SK-N-SH (cell line): ENCODE measurements around the gene PEX1. TPM values are rescaled to one million over a fixed set of nuclear protein-coding genes. Genes with fewer than 3 reads are reported as not detected.

Source experiments
- CTCF ChIA-PET: fragments of 300-600, 350-600 bp; formaldehyde crosslinking; extraction: SDS; loops from one replicate; lab custom pipeline; 2021; lab: Yijun Ruan, JAX
- POLR2A ChIA-PET: fragments of 350-600 bp; sonication (Branson Sonifier 250); formaldehyde crosslinking; extraction: SDS; loops from one replicate; lab custom pipeline; 2020; ENCODE audit warnings: antibody characterized with exemption, inconsistent platforms; lab: Yijun Ruan, JAX
- DNase-seq: peaks from one replicate; pipeline ENCODE4 v3.0.0; 2012
- H2AFZ ChIP-seq: fragments of 200-600 bp; sonication (generic); 2 replicates; pipeline ENCODE4 v1.8.1; 2016; ENCODE audit warnings: antibody characterized with exemption, mild to moderate bottlenecking, low read depth
- H3F3A ChIP-seq: fragments of 200-600 bp; sonication (generic); replicated peaks from 2 replicates; pipeline ENCODE3; 2016; ENCODE audit warnings: antibody characterized with exemption, mild to moderate bottlenecking; ENCODE audit not compliant: insufficient read depth
- H3K27ac ChIP-seq, 2 experiments: fragments of 200-500 bp in 1 of 2; fragments of 200-600 bp in 1 of 2; sonication (Bioruptor generic) in 1 of 2; sonication (generic), shearing (Covaris generic) in 1 of 2; 2 replicates each; pipeline versions ENCODE4 v1.5.1 to v1.6.1; 2014 to 2016; ENCODE audit warnings: low read depth in 2 of 2, inconsistent platforms in 1 of 2, low read length in 1 of 2, mild to moderate bottlenecking in 1 of 2, mixed read lengths in 1 of 2
- H3K27me3 ChIP-seq: fragments of 200-600 bp; sonication (generic), shearing (Covaris generic); 2 replicates; pipeline ENCODE4 v1.6.1; 2016; ENCODE audit warnings: mixed run types; ENCODE audit not compliant: insufficient read depth
- H3K36me3 ChIP-seq, 2 experiments: fragments of 200-500 bp in 1 of 2; fragments of 200-600 bp in 1 of 2; sonication (Bioruptor generic) in 1 of 2; sonication (generic) in 1 of 2; replicated peaks in 1 of 2; 2 replicates each; pipeline versions ENCODE3 to v1.5.1; 2014 to 2016; ENCODE audit warnings: low read length in 1 of 2, mild to moderate bottlenecking in 1 of 2; ENCODE audit not compliant: insufficient read depth in 2 of 2, control insufficient read depth in 1 of 2
- H3K4me1 ChIP-seq, 2 experiments: fragments of 200-500 bp in 1 of 2; fragments of 200-600 bp in 1 of 2; sonication (Bioruptor generic) in 1 of 2; sonication (generic), shearing (Covaris generic) in 1 of 2; 2 replicates each; pipeline versions ENCODE4 v1.5.1 to v1.6.1; 2014 to 2016; ENCODE audit warnings: low read depth in 1 of 2, low read length in 1 of 2, mixed run types in 1 of 2; ENCODE audit not compliant: insufficient read depth in 2 of 2, control insufficient read depth in 1 of 2
- H3K4me2 ChIP-seq: fragments of 200-600 bp; sonication (generic), shearing (Covaris generic); 2 replicates; pipeline ENCODE4 v1.6.1; 2017; ENCODE audit warnings: mixed run types
- H3K4me3 ChIP-seq, 2 experiments: fragments of 200-500 bp in 1 of 2; fragments of 200-600 bp in 1 of 2; sonication (Bioruptor generic) in 1 of 2; sonication (generic), shearing (Covaris generic) in 1 of 2; 2 replicates each; pipeline versions ENCODE4 v1.5.1 to v1.8.1; 2014 to 2016; ENCODE audit warnings: low read depth in 2 of 2, inconsistent platforms in 1 of 2, low read length in 1 of 2, mild to moderate bottlenecking in 1 of 2, mixed read lengths in 1 of 2, moderate library complexity in 1 of 2
- H3K79me2 ChIP-seq: fragments of 200-600 bp; sonication (generic); 2 replicates; pipeline ENCODE4 v1.8.1; 2017; ENCODE audit warnings: mild to moderate bottlenecking; ENCODE audit not compliant: insufficient read depth
- H3K9ac ChIP-seq: fragments of 200-600 bp; sonication (generic); 2 replicates; pipeline ENCODE4 v1.6.1; 2017; ENCODE audit warnings: mixed run types
- H3K9me2 ChIP-seq: fragments of 200-600 bp; sonication (generic); 2 replicates; pipeline ENCODE4 v1.6.1; 2017; ENCODE audit warnings: mixed run types
- H3K9me3 ChIP-seq: fragments of 200-600 bp; sonication (generic); 2 replicates; pipeline ENCODE4 v1.6.1; 2017; ENCODE audit warnings: mixed run types, mild to moderate bottlenecking, moderate library complexity
- H4K20me1 ChIP-seq: fragments of 200-600 bp; sonication (generic); 2 replicates; pipeline ENCODE4 v1.6.1; 2017; ENCODE audit warnings: mild to moderate bottlenecking, mixed run types; ENCODE audit not compliant: insufficient read depth
- CHD2 ChIP-seq: fragments of 150-350 bp; IDR thresholded peaks from 2 replicates; pipeline ENCODE4 v1.6.1; 2018; ENCODE audit warnings: low read length; ENCODE audit not compliant: partially characterized antibody
- EP300 ChIP-seq, 2 experiments: IDR thresholded peaks; 2 replicates each; pipeline versions ENCODE4 v1.4.0 to v1.6.1; 2012; ENCODE audit warnings: borderline replicate concordance in 1 of 2, low read depth in 1 of 2, low read length in 1 of 2
- FOSL2 ChIP-seq: IDR thresholded peaks from 2 replicates; pipeline ENCODE4 v1.4.0; 2012; ENCODE audit warnings: low read depth, mild to moderate bottlenecking, moderate library complexity, borderline replicate concordance
- FOXJ3 ChIP-seq: sonication (generic); formaldehyde crosslinking; IDR thresholded peaks from 2 replicates; pipeline ENCODE4 v1.5.1; 2020; ENCODE audit warnings: mild to moderate bottlenecking, missing genetic modification reagents
- FOXM1 ChIP-seq: IDR thresholded peaks from 2 replicates; pipeline ENCODE4 v1.4.0; 2012; ENCODE audit warnings: low read depth, mild to moderate bottlenecking
- GATA2 ChIP-seq: sonication (generic); formaldehyde crosslinking; IDR thresholded peaks from 2 replicates; pipeline ENCODE4 v1.5.0; 2020; ENCODE audit warnings: mild to moderate bottlenecking, missing genetic modification reagents
- NFIC ChIP-seq: IDR thresholded peaks from 2 replicates; pipeline ENCODE4 v1.4.0; 2012; ENCODE audit warnings: borderline replicate concordance
- NRF1 ChIP-seq: IDR thresholded peaks from 2 replicates; pipeline ENCODE4 v1.6.1; 2012; ENCODE audit warnings: low read depth, mild to moderate bottlenecking, low read length
- POLR2AphosphoS5 ChIP-seq: IDR thresholded peaks from 2 replicates; pipeline ENCODE4 v1.6.1; 2012; ENCODE audit warnings: low read depth, low read length
- RAD21 ChIP-seq: IDR thresholded peaks from 2 replicates; pipeline ENCODE4 v1.6.1; 2012; ENCODE audit warnings: mild to moderate bottlenecking, low read length
- RCOR1 ChIP-seq: fragments of 150-350 bp; IDR thresholded peaks from 2 replicates; pipeline ENCODE4 v1.6.1; 2017; ENCODE audit warnings: antibody characterized with exemption, low read length
- RFX5 ChIP-seq: IDR thresholded peaks from 2 replicates; pipeline ENCODE4 v1.6.1; 2012; ENCODE audit warnings: mild to moderate bottlenecking, improper control_type of control experiment, low read length
- RXRA ChIP-seq: IDR thresholded peaks from 2 replicates; pipeline ENCODE4 v1.4.0; 2012; ENCODE audit warnings: low read depth, mild to moderate bottlenecking, borderline replicate concordance
- SIN3A ChIP-seq: IDR thresholded peaks from 2 replicates; pipeline ENCODE4 v1.6.1; 2012; ENCODE audit warnings: low read depth, mild to moderate bottlenecking, low read length, moderate library complexity, borderline replicate concordance
- SMC3 ChIP-seq: IDR thresholded peaks from 2 replicates; pipeline ENCODE4 v1.6.1; 2012; ENCODE audit warnings: low read depth, low read length, improper control_type of control experiment
- TAF1 ChIP-seq: IDR thresholded peaks from 2 replicates; pipeline ENCODE4 v1.6.1; 2012; ENCODE audit warnings: low read depth, mild to moderate bottlenecking, low read length, moderate library complexity, borderline replicate concordance
- WGBS: methylation state at CpG from one replicate; pipeline ENCODE4 v1.1.6; 2017; ENCODE audit warnings: low lambda C conversion rate; 5-methylcytosine and 5-hydroxymethylcytosine counted together
- polyA plus RNA-seq, 3 experiments: library from polyadenylated mRNA; depleted of rRNA; stranded (reverse); fragments of >200 nt; gene quantifications; 2 replicates each; pipeline ENCODE4 v1.2.3, GENCODE V29; 2012
- TF ChIP-seq, protein P1 (sequence below): fragments of 200-600 bp; sonication (generic); IDR thresholded peaks from 2 replicates; pipeline ENCODE4 v1.6.1; 2017; ENCODE audit warnings: antibody characterized with exemption, mild to moderate bottlenecking, moderate library complexity
- TF ChIP-seq, protein P2 (sequence below): IDR thresholded peaks from 2 replicates; pipeline ENCODE4 v1.4.0; 2012; ENCODE audit warnings: low read depth, borderline replicate concordance
- TF ChIP-seq, protein P3 (sequence below): fragments of 150-350 bp; IDR thresholded peaks from 2 replicates; pipeline ENCODE4 v1.6.1; 2016; ENCODE audit warnings: mild to moderate bottlenecking, low read depth, low read length
- TF ChIP-seq, protein P4 (sequence below): IDR thresholded peaks from 2 replicates; pipeline ENCODE4 v1.4.0; 2012; ENCODE audit warnings: low read depth, borderline replicate concordance

PEX1 gene
- polyA plus RNA-seq, 1 of the 3 experiments (the other 2 are of a cell fraction), result 16.0 TPM

DNA sequence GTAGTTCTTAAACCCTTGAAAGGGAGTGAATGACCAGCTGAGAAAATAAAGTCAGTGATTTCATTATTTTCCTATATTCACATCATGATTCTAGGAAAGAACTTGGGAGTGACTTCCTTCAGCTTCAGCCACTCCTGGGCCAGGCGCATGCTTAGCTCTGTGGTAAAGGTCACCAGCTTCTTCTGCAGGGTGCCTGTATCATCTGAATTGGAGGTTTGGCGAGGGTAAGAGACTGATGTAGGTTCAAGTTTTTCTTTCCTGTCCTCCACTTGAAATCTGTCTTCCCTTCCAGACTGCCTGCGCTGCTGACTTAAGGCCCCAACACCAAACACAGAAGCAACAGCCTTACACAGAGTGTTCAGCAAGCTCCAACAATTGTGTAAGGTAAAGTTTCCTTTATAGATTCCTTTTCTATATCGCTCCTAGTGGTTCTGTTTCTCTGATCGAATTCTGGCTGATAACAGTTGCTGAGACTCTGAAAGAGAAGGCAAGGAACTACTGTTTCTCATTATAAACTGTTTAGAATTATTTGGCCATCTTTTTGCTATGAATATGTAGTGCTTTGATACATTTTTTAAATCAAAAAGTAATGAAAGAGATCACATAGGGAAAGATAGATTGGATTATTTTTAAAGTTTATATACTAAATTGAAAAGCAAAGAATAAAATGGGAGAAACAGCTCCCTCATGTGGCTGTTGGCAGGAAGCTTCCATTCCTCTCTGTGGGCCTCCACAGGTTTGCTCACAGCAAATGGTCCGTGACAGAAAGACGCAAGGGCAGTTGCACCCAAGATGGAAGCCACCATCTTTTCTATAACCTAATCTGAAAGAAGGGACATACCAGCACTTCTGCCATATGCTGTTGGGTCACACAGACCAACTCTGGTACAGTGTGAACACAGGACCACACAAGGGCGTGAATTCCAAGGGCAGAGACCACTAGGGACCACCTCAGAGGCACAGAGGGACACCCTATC is 67.0 kb downstream of the PEX1 start:
- Histone ChIP-seq H3K9me3 (no peaks in the 10 kb centered on the region), H3K36me3 (peaks cover 7 to 24% of the 10 kb centered on the region in 2 experiments), H3F3A (peaks cover 8% of the 10 kb centered on the region), H3K9me2 (no peaks in the 10 kb centered on the region), H3K79me2 (no peaks in the 10 kb centered on the region), H3K4me3 (no peak overlapping the region; a peak in 1 of 4 replicates), H3K27ac (no peak overlapping the region), H3K4me1 (peaks cover 0 to 4% of the 10 kb centered on the region in 2 experiments; a peak in 2 of 4 replicates), H3K4me2 (no peak overlapping the region), H3K27me3 (no peaks in the 10 kb centered on the region), H2AFZ (peak overlapping the region; percentile 53), H4K20me1 (no peaks in the 10 kb centered on the region), H3K9ac (no peak overlapping the region)
- ChIA-PET CTCF (interaction anchor here (0.7 to 6.4 kb wide), 54 partner anchors 9 to 1370 kb away, joined by 3 to 66 read pairs (median 4); partner anchors contain the start of genes ANKIB1, CYP51A1, ERVW-1 and GATAD1), POLR2A (interaction anchor here (1.7 kb wide), 1 partner anchor 13 kb away, joined by 3 read pairs; no protein-coding TSS in a partner anchor)
- DNase-seq, result peak; percentile 68
- WGBS, result 85% methylated on average over 8 of the region's 8 CpGs
- no peak for TF ChIP-seq SIN3A
- TF ChIP-seq, protein P1, sequence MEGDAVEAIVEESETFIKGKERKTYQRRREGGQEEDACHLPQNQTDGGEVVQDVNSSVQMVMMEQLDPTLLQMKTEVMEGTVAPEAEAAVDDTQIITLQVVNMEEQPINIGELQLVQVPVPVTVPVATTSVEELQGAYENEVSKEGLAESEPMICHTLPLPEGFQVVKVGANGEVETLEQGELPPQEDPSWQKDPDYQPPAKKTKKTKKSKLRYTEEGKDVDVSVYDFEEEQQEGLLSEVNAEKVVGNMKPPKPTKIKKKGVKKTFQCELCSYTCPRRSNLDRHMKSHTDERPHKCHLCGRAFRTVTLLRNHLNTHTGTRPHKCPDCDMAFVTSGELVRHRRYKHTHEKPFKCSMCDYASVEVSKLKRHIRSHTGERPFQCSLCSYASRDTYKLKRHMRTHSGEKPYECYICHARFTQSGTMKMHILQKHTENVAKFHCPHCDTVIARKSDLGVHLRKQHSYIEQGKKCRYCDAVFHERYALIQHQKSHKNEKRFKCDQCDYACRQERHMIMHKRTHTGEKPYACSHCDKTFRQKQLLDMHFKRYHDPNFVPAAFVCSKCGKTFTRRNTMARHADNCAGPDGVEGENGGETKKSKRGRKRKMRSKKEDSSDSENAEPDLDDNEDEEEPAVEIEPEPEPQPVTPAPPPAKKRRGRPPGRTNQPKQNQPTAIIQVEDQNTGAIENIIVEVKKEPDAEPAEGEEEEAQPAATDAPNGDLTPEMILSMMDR, result peak; percentile 98
- no peak for TF ChIP-seq FOSL2
- TF ChIP-seq RCOR1, result no peak
- TF ChIP-seq SMC3, result peak; percentile 51; the same call in 1 of the 2 replicates
- TF ChIP-seq, protein P2, sequence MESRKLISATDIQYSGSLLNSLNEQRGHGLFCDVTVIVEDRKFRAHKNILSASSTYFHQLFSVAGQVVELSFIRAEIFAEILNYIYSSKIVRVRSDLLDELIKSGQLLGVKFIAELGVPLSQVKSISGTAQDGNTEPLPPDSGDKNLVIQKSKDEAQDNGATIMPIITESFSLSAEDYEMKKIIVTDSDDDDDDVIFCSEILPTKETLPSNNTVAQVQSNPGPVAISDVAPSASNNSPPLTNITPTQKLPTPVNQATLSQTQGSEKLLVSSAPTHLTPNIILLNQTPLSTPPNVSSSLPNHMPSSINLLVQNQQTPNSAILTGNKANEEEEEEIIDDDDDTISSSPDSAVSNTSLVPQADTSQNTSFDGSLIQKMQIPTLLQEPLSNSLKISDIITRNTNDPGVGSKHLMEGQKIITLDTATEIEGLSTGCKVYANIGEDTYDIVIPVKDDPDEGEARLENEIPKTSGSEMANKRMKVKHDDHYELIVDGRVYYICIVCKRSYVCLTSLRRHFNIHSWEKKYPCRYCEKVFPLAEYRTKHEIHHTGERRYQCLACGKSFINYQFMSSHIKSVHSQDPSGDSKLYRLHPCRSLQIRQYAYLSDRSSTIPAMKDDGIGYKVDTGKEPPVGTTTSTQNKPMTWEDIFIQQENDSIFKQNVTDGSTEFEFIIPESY, result no peak
- no peak for TF ChIP-seq POLR2AphosphoS5
- no peak for TF ChIP-seq RFX5
- TF ChIP-seq EP300 (IDR thresholded peaks at IDR 0.05; ENCODE audit: borderline replicate concordance in 1 of 2, low read depth in 1 of 2, low read length in 1 of 2), result no peak
- TF ChIP-seq RAD21, result peak; percentile 74
- TF ChIP-seq NFIC, result no peak
- TF ChIP-seq FOXJ3, result no peak
- TF ChIP-seq GATA2, result no peak
- no peak for TF ChIP-seq NRF1
- TF ChIP-seq, protein P3, sequence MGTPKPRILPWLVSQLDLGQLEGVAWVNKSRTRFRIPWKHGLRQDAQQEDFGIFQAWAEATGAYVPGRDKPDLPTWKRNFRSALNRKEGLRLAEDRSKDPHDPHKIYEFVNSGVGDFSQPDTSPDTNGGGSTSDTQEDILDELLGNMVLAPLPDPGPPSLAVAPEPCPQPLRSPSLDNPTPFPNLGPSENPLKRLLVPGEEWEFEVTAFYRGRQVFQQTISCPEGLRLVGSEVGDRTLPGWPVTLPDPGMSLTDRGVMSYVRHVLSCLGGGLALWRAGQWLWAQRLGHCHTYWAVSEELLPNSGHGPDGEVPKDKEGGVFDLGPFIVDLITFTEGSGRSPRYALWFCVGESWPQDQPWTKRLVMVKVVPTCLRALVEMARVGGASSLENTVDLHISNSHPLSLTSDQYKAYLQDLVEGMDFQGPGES, result no peak
- TF ChIP-seq, protein P4, sequence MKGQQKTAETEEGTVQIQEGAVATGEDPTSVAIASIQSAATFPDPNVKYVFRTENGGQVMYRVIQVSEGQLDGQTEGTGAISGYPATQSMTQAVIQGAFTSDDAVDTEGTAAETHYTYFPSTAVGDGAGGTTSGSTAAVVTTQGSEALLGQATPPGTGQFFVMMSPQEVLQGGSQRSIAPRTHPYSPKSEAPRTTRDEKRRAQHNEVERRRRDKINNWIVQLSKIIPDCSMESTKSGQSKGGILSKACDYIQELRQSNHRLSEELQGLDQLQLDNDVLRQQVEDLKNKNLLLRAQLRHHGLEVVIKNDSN, result no peak
- no peak for TF ChIP-seq CHD2
- no peak for TF ChIP-seq TAF1
- no peak for TF ChIP-seq FOXM1
- TF ChIP-seq RXRA, result no peak
